ENCODE results near the gene SCN9A. TPM values are rescaled to one million over a fixed set of nuclear protein-coding genes. Genes with fewer than 3 reads are reported as not detected.

The SCN9A gene
- total and polyA plus RNA-seq, 2 donors (not counting 1 experiment from before 2014, with no cell fraction given) = not detected

- no peak overlapping the region for H3K27ac ChIP-seq (ENCODE audit: low read length in 2 of 2)
- no peak for DNase-seq
- no peak overlapping the region for H3K4me3 Mint-ChIP-seq
- ChIA-PET CTCF (no interaction called here), POLR2A (no interaction called here)
- no peak for ATAC-seq (ENCODE audit: low read depth)
- H3K36me3 ChIP-seq (replicated peaks in 1 of 2; ENCODE audit: control extremely low read depth in 1 of 2, control insufficient read depth in 1 of 2, extremely low read depth in 1 of 2, insufficient read depth in 2 of 2, low read length in 1 of 2) = no peaks in the 10 kb centered on the region
- H3K4me1 Mint-ChIP-seq = no peaks in the 10 kb centered on the region
- WGBS (ENCODE audit: insufficient coverage) = 100% methylated on average over 2 of the region's 4 CpGs
- no peak overlapping the region for H3K4me2 ChIP-seq (replicated peaks; ENCODE audit: low read depth, low read length, poor library complexity, severe bottlenecking)
- no peak overlapping the region for H2AFZ ChIP-seq (ENCODE audit: insufficient read depth, low read depth, low read length, poor library complexity, severe bottlenecking)
- H3K9ac ChIP-seq (ENCODE audit: low read length) = no peak overlapping the region
- intact Hi-C loops (cut with micrococcal nuclease) = no loop called here
- no peak for TF ChIP-seq EZH2 (IDR thresholded peaks at IDR 0.05; ENCODE audit: borderline replicate concordance, insufficient read depth, low read depth, low read length, poor library complexity, severe bottlenecking)
- TF ChIP-seq, protein P1, sequence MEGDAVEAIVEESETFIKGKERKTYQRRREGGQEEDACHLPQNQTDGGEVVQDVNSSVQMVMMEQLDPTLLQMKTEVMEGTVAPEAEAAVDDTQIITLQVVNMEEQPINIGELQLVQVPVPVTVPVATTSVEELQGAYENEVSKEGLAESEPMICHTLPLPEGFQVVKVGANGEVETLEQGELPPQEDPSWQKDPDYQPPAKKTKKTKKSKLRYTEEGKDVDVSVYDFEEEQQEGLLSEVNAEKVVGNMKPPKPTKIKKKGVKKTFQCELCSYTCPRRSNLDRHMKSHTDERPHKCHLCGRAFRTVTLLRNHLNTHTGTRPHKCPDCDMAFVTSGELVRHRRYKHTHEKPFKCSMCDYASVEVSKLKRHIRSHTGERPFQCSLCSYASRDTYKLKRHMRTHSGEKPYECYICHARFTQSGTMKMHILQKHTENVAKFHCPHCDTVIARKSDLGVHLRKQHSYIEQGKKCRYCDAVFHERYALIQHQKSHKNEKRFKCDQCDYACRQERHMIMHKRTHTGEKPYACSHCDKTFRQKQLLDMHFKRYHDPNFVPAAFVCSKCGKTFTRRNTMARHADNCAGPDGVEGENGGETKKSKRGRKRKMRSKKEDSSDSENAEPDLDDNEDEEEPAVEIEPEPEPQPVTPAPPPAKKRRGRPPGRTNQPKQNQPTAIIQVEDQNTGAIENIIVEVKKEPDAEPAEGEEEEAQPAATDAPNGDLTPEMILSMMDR (IDR thresholded peaks at IDR 0.05) = no peak
- H3K4me3 ChIP-seq (ENCODE audit: control extremely low read depth in 1 of 5, extremely low read depth in 1 of 5, insufficient read depth in 1 of 5, low read depth in 2 of 5, low read length in 4 of 5) = no peak overlapping the region
- no peaks in the 10 kb centered on the region for H3K4me1 ChIP-seq (ENCODE audit: control insufficient read depth in 2 of 2, insufficient read depth in 2 of 2, low read length in 2 of 2)
- no peaks in the 10 kb centered on the region for H4K20me1 ChIP-seq (ENCODE audit: control insufficient read depth, insufficient read depth, low read length, poor library complexity, severe bottlenecking)
- H3K9me3 Mint-ChIP-seq (ENCODE audit: insufficient read depth) = no peaks in the 10 kb centered on the region
- no peaks in the 10 kb centered on the region for H3K27me3 ChIP-seq (replicated peaks in 1 of 4; ENCODE audit: control extremely low read depth in 1 of 4, control insufficient read depth in 3 of 4, insufficient read depth in 4 of 4, low read length in 3 of 4)
- no peaks in the 10 kb centered on the region for H3K27me3 Mint-ChIP-seq
- H3K9me3 ChIP-seq (ENCODE audit: control extremely low read depth in 1 of 3, control insufficient read depth in 2 of 3, insufficient read depth in 1 of 3, low read length in 2 of 3) = no peaks in the 10 kb centered on the region
- no peaks in the 10 kb centered on the region for H3K79me2 ChIP-seq (ENCODE audit: control insufficient read depth, insufficient read depth, low read length)
- H3K27ac Mint-ChIP-seq = no peak overlapping the region
Observed at GRCh38 chr2:166230024-166230723, 145.6 kb downstream of the SCN9A start.

DNA sequence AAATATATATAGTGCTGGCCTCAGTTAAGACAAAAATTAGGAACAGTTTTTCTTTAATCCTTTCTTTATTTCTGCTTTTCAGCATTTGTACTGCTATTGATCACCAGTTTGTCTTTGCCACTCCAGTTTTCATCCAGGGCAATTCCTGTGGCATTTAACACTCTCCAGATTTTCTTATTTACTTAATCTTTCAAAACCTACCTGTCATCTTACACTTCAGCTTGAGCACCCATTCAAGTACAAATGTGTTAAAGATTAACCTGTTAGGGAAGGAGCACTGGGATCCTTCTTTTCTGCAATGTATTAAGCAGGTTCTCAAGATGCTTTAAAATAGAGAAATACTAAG is 146.1 kb downstream of the SCN9A start:
- no peak overlapping the region for H3K27ac Mint-ChIP-seq
- no peaks in the 10 kb centered on the region for H3K27me3 ChIP-seq (replicated peaks in 1 of 4; ENCODE audit: control extremely low read depth in 1 of 4, control insufficient read depth in 3 of 4, insufficient read depth in 4 of 4, low read length in 3 of 4)
- no peaks in the 10 kb centered on the region for H3K36me3 ChIP-seq (replicated peaks in 1 of 2; ENCODE audit: control extremely low read depth in 1 of 2, control insufficient read depth in 1 of 2, extremely low read depth in 1 of 2, insufficient read depth in 2 of 2, low read length in 1 of 2)

More for the DNA sequence above, 146.1 kb downstream of the SCN9A start:
- no peaks in the 10 kb centered on the region for H3K27me3 Mint-ChIP-seq
- DNase-seq (no peak), ATAC-seq (ENCODE audit: low read depth) (no peak)
- Histone ChIP-seq H3K4me3 (ENCODE audit: control extremely low read depth in 1 of 5, extremely low read depth in 1 of 5, insufficient read depth in 1 of 5, low read depth in 2 of 5, low read length in 4 of 5) (no peak overlapping the region), H3K79me2 (ENCODE audit: control insufficient read depth, insufficient read depth, low read length) (no peaks in the 10 kb centered on the region), H3K27ac (ENCODE audit: low read length in 2 of 2) (no peak overlapping the region), H3K9me3 (ENCODE audit: control extremely low read depth in 1 of 3, control insufficient read depth in 2 of 3, insufficient read depth in 1 of 3, low read length in 2 of 3) (no peaks in the 10 kb centered on the region), H3K9ac (ENCODE audit: low read length) (no peak overlapping the region), H4K20me1 (ENCODE audit: control insufficient read depth, insufficient read depth, low read length, poor library complexity, severe bottlenecking) (no peaks in the 10 kb centered on the region), H3K4me1 (ENCODE audit: control insufficient read depth in 2 of 2, insufficient read depth in 2 of 2, low read length in 2 of 2) (no peaks in the 10 kb centered on the region), H3K4me2 (replicated peaks; ENCODE audit: low read depth, low read length, poor library complexity, severe bottlenecking) (no peak overlapping the region), H2AFZ (ENCODE audit: insufficient read depth, low read depth, low read length, poor library complexity, severe bottlenecking) (no peak overlapping the region)
- POLR2A ChIA-PET = no interaction called here
- H3K4me3 Mint-ChIP-seq = no peak overlapping the region
- no peaks in the 10 kb centered on the region for H3K4me1 Mint-ChIP-seq
- TF ChIP-seq EZH2 (IDR thresholded peaks at IDR 0.05; ENCODE audit: borderline replicate concordance, insufficient read depth, low read depth, low read length, poor library complexity, severe bottlenecking) = no peak
- TF ChIP-seq, protein P1 (IDR thresholded peaks at IDR 0.05) = no peak
- no peaks in the 10 kb centered on the region for H3K9me3 Mint-ChIP-seq (ENCODE audit: insufficient read depth)
- intact Hi-C loops (cut with micrococcal nuclease) = no loop called here
- CTCF ChIA-PET = no interaction called here
